Hematopoietic multipotent progenitor cell treated with erythropoietin and hydrocortisone succinate and interleukin-3 and kit ligand, for 6 days (in vitro differentiated cells): ENCODE results near the gene MRPL20.
"Not testable (repeated sequence)": the region's sequence is repeated elsewhere in the genome, so short reads cannot be mapped to it uniquely, and the experiment has no call there.

Experiments
- DNase-seq: peaks from one replicate; pipeline ENCODE4 v3.0.0-alpha.2; 2015

The MRPL20 gene

GRCh38 chr1:1406821-1407635 is at the start of gene MRPL20:
Gene MRPL20, minus strand, starts transcription at chr1:1407293. Its CDS starts 76 bp downstream, at chr1:1407217.
- DNase-seq = peak; percentile 97

DNA sequence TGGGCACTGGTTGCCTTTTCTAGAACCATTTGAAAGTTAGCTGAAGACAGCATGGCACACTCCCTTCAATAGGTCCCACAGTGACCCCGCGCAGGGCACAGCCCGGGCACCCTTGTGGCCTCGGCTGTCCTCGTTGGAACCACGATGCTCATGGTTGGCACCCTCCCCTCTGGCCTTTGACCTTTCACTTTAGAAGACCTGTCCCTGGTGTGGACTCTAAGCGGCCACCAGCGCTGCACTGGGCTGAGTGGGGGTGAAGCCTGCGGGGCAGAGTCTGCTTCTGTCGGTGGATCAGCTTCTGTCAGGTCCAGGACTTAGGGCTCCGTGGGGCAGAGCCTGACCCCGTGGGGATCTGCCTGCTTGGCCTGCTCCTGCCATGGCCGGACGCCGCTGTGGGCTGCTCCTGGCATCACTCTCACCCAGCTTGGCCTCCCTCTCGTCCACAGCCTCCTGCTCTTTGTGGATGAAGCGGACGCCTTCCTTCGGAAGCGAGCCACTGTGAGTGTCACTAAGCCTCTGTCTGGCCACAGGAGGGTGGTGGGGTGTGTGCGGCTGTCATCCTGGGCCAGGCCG is 49.7 kb upstream of the MRPL20 start:
- not testable (repeated sequence) for DNase-seq

- not testable (repeated sequence) for DNase-seq
Observed at GRCh38 chr1:1455934-1456333, 48.8 kb upstream of the MRPL20 start.

- no peak for DNase-seq
Observed at GRCh38 chr1:1455366-1455884, 48.3 kb upstream of the MRPL20 start.

DNA sequence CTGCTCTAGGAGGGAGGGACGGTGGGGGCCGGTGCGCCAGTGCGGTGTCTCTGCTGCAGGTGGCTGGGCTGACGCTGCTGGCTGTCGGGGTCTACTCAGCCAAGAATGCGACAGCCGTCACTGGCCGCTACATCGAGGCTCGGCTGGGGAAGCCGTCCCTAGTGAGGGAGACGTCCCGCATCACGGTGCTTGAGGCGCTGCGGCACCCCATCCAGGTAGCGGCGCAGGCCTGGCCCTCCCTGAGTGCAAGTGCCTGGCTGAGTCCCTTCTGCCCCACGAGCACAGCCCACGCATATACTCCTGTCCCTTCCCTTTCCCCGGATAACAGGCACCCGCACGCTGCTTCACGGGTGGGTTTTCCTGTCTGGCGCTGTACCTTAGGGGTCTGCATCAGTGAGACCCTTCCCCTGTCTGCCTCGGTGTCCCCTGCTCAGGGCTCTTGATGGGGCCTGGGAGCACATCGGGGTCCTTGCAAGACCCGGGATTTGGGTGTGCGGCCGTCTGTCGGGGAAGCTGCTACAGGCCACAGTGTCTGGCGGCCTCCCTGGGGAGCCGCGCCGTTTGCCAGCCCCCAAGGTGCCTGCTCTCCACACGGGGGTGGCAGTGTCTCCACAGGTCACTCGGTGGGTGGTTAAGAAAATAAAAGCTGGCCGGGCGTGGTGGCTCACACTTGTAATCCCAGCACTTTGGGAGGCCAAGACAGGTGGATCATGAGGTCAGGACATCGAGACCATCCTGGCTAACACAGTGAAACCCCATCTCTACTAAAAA is 47.4 kb upstream of the MRPL20 start:
- not testable (repeated sequence) for DNase-seq

DNA sequence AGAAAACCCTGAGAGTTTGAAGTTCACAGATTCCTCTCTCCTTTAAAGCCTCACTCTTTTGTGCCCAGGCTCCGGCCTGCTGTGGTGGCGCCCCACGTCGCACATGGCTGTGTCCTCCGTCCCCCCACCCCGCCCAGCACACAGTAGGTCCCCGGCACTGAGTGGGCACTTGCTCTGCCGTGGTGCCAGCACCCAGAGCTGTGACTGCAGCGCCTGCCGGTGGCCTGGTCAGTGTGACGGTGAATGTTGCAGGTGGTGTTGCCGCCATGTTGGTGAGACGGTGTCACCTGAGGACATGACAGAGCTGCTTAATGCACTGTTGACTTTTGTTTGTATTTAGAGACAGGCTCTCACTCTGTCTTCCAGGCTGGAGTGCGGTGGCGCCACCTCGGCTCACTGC is 45.8 kb upstream of the MRPL20 start:
- no peak for DNase-seq

- DNase-seq = not testable (repeated sequence)
Observed at GRCh38 chr1:1452365-1452739, 45.3 kb upstream of the MRPL20 start.

DNA sequence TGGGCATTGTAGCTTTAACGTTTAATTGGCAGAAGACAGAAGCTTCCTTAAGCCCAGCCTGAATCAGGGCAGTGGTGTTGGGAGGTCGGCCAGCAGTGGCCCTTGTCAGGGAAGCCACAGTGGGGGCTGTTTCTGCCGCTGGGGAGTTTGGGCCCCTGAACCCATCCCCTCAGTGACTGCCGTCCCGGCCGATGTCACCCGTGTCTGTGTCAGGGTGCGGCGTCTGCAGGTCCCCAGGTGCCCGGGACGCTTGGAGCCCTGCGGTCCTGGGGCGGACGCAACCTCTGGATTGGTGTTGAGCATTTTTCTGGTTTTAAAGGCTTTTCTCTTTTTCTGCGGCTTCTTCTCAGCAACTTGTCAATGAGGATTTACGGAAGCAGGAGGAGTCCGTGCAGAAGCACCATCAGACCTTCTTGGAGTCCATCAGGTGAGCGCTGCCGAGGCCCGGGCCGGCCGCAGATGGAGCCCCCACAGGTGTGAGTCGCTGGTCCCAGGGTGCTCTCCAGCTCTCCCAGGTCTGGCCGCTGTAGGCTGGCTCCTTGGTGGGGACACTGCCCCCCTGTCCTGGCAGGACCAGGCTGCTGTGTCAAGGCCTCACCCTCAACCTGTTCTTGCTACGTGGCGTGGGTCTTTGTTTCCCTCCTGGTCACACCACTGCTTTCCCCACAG is 44.7 kb upstream of the MRPL20 start:
- DNase-seq = no peak

DNA sequence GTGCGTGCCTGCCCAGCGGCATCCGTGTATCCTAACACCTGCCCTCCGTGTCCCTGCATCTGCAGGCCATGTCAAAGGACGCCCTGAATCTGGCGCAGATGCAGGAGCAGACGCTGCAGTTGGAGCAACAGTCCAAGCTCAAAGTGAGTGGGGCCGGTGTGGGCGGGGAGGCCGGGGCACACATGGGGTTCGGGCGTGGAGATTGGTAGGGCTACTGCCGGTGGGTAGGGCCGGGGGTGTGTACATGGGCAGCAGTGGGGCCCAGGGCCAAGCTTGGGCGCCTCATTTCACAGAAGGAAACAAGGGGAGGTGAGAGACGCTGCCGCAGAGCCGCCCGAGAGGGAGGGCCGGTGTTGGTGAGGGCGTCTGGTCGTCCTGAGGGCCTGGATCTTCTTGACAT is 43.5 kb upstream of the MRPL20 start:
- DNase-seq = not testable (repeated sequence)

- no peak for DNase-seq
Observed at GRCh38 chr1:1449099-1449739, 42.1 kb upstream of the MRPL20 start, which contains the start of gene ATAD3C. Gene ATAD3C, plus strand, starts transcription at chr1:1449689. Its CDS starts 995 bp downstream, at chr1:1450684.

DNA sequence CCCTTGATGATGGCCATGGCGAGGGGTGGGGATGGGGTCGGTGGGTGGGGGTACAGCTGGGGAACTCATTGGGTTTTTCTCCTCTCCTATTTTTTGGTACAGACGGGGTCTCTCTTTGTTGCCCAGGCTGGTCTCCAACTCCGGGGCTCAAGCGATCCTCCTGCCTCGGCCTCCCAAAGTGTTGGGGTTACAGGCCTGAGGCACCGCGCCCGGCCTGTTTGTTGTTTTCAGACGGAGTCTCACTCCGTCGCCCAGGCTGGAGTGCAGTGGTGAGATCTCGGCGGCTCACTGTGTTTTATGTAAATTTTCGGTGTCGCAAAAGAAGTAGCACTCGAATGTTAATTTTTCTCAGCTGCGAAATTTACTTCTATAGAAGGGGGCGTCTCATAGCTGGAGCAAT is 39.5 kb upstream of the MRPL20 start:
- DNase-seq = not testable (repeated sequence)

- no peak for DNase-seq
Observed at GRCh38 chr1:1442069-1442770, 35.1 kb upstream of the MRPL20 start.

DNA sequence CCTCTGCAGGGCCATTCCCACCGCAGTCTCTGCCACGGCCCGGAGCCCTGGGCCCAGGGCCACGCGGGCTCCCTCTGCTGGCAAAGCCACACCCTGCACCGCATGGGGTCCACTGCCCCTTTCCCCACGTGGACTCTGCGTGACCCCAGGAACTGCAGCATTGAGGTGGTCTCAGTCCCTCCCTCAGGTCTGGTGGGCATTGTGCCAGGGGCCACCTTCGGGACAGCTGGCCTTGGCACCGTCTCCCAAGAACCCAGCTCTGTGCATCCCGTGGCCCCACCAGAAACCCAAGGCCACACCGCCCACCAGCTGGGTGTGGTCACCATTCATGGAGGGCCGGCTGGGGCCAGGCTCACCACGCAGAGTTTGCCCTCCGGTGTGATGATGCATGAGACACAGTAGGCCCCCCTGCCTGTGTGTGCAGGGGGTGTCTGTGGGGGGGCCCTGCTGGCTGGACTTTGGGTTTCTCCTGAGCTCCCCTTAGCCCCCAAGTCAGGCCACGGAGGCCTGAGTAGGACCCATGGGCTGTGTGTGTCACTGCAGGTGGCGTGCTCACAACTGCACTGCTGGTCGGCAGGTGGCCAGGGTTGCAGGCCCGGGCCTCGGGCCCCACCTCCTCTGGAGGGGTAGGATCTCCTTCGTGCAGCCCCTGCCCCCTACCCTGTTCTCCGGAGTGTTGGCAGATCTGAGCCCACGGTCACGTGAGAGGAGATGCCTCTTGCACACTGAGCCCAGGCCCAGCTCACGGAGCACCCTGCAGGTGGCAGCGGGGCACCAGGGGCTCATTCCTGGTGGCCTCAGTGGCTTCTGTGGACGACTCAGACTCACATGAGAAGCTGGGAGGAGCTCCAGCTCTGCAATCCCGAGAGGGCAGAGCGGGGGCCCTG is 34.2 kb upstream of the MRPL20 start:
- peak; percentile 76 for DNase-seq

- no peak for DNase-seq
Observed at GRCh38 chr1:1440262-1441001, 33.3 kb upstream of the MRPL20 start.

DNA sequence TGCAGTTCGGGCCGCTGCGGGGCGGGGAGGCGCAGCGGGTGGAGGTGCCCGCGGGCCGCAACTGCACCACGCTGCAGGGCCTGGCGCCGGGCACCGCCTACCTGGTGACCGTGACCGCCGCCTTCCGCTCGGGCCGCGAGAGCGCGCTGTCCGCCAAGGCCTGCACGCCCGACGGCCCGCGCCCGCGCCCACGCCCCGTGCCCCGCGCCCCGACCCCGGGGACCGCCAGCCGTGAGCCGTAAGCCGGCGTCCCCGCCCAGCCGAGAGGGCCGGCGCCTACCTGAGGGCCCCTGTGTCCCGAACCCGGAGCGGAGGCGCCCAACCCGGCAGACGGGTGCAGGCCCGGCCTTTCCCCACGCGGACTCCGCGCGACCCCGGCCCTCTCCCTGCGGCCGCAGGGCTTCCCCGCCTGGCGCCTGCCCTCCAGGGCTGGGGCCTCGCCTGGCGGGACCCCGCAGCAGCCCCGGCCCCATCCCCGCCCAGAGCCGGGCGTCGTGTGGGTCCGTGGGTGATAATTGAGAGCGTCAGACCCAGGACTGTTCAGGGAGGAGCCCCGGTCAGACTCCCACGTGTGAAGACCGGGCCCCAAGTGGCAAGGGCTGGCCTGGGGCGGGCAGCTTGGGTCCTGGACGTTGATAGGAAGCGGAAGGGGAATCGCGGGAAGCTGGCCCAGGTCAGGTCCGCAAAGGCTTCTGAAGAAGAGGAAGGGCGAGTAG is 32.6 kb upstream of the MRPL20 start:
- no peak for DNase-seq

DNA sequence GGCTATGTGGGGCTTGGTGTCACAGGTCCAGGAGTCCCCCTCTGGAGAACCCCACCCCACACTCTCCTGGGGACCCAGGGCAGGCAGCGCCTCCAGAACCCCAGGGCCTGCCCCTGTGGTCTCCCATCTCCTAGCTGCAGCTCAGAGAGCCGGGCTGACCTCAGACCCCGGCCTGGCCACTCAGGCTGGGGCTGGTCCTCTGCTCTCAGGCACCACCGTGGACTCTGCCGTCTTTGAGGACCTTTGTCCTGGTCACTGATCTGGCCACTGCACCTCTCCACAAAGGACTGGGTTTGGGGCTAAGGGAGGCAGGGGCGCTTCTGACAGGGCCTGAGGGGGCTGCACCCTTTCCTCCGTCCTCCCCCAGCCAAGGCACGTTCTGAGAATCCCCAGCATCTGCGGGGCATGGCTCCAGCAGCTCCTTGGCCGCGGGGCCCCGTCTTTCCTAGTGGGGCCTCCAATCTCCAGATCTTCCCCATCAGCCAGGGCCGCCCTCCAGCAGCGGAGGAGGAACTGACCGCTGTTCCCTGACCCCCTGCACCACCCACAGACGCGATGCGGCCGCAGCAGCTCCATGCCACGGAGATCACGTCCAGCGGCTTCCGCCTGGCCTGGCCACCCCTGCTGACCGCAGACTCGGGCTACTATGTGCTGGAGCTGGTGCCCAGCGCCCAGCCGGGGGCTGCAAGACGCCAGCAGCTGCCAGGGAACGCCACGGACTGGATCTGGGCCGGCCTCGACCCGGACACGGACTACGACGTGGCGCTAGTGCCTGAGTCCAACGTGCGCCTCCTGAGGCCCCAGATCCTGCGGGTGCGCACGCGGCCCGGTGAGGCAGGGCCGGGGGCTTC is 31.7 kb upstream of the MRPL20 start:
- DNase-seq = no peak

DNA sequence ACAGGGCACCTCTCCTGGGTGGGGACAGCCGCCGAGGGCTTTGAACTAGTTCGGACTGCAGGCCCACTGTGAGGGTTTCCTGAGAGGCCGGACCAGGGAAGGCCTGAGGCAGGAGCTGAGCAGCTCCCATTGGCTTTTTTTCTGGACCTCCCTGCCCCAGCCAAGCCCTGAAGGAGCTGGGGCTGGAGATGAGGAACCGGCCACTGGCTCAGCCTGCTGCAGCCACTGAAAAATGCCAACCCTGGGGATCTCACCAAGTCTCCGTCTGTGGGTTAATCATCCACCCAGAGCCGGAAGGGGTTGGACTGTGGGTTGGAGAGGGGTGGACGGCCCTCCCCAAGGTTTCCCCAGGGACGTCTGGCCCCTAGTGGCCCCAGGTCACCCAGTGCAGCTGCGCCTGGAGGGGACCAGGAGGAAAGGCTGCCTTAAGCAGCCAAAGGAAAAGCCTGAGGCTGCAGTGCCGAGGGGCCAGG is 30.8 kb upstream of the MRPL20 start:
- no peak for DNase-seq
